ENCODE results near the gene ARL6IP5. TPM values are rescaled to one million over a fixed set of nuclear protein-coding genes. Genes with fewer than 3 reads are reported as not detected.

The ARL6IP5 gene
- total RNA-seq, 1 donor from 2014 or later, result 86.2 TPM

DNA sequence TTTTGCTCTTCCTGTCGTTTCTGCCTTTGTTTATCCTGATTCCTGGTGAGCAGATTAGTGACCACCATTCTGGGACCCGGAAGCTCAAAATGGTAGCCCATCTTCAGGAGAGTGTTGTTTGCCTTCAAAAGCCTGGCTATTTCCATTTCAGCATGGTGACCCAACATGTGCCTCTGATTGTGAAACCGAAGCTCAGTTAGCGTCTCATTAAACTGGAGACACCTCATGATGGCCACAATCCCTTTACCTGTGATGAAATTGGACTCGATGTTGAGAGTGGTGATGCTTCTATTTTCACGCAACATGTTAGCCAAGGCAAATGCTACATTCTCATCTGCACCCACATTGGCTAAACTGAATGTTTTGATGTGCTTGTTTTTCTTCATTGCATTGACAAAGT lies 34.4 kb downstream of the ARL6IP5 start:
- H3K36me3 Mint-ChIP-seq (ENCODE audit: low read depth, unreplicated experiment), result no peaks in the 10 kb centered on the region

DNA sequence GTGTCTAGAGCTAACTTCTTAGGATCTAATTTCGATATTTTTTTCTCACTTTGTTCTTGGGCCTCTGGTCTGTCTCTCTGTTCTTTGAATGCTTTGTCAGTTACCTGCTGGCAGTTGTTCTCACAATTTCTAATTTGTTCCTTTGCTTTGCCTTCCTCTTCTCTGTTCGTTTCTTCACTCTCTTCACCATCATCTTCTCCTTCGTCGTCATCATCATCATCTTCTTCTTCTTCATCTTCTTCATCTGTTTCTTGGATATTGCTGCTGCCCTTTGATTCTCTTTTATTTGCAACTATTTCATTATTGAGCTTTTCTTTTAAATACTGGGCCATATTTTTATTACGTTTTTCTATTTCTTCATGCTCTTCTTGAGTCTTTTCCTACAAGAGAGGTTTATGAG lies 34.9 kb downstream of the ARL6IP5 start:
- Mint-ChIP-seq H3K36me3 (ENCODE audit: low read depth, unreplicated experiment) (no peaks in the 10 kb centered on the region), H3K4me3 (ENCODE audit: unreplicated experiment) (no peak overlapping the region), H3K4me1 (ENCODE audit: unreplicated experiment) (no peaks in the 10 kb centered on the region), H3K9me3 (ENCODE audit: unreplicated experiment) (no peaks in the 10 kb centered on the region), H3K27ac (ENCODE audit: unreplicated experiment) (no peak overlapping the region), H3K27me3 (ENCODE audit: unreplicated experiment) (no peaks in the 10 kb centered on the region)
- DNase-seq (ENCODE audit: low spot score), result no peak
- TF ChIP-seq, protein P1, sequence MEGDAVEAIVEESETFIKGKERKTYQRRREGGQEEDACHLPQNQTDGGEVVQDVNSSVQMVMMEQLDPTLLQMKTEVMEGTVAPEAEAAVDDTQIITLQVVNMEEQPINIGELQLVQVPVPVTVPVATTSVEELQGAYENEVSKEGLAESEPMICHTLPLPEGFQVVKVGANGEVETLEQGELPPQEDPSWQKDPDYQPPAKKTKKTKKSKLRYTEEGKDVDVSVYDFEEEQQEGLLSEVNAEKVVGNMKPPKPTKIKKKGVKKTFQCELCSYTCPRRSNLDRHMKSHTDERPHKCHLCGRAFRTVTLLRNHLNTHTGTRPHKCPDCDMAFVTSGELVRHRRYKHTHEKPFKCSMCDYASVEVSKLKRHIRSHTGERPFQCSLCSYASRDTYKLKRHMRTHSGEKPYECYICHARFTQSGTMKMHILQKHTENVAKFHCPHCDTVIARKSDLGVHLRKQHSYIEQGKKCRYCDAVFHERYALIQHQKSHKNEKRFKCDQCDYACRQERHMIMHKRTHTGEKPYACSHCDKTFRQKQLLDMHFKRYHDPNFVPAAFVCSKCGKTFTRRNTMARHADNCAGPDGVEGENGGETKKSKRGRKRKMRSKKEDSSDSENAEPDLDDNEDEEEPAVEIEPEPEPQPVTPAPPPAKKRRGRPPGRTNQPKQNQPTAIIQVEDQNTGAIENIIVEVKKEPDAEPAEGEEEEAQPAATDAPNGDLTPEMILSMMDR (IDR thresholded peaks at IDR 0.05; ENCODE audit: unreplicated experiment), result no peak

More for the DNA sequence above, 34.4 kb downstream of the ARL6IP5 start:
- no peaks in the 10 kb centered on the region for H3K27me3 Mint-ChIP-seq (ENCODE audit: unreplicated experiment)
- no peaks in the 10 kb centered on the region for H3K4me1 Mint-ChIP-seq (ENCODE audit: unreplicated experiment)
- DNase-seq (ENCODE audit: low spot score), result no peak
- no peaks in the 10 kb centered on the region for H3K9me3 Mint-ChIP-seq (ENCODE audit: unreplicated experiment)
- H3K27ac Mint-ChIP-seq (ENCODE audit: unreplicated experiment), result no peak overlapping the region
- TF ChIP-seq, protein P1 (IDR thresholded peaks at IDR 0.05; ENCODE audit: unreplicated experiment), result no peak
- H3K4me3 Mint-ChIP-seq (ENCODE audit: unreplicated experiment), result no peak overlapping the region

DNA sequence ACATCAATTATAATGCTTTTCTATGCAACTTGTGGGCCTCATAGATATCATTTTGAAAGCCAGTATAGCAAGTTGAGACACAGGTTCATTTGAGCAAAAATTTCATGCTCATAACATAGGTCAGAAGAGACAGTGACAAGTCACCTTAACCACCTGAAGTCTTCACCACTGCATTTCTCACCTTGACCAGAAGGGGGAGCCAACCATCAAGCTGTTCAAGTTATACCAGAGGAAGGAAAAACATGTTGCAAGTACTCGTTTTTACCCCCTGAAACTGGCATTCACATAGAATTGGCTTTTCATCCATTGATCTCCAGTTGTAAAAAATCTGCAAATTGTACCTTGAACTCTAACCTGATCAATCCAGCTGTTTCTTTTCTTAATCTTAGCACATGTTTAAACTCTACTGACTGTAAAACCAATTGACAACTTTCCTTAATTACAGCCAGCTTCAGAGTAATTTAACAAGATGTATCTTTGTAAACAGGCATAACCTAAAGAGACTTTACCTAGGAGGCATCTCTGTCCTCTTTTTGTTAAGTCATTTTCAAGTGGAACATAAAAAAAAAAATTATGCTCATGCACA lies 36.2 kb downstream of the ARL6IP5 start:
- Mint-ChIP-seq H3K27ac (ENCODE audit: unreplicated experiment) (no peak overlapping the region), H3K4me1 (ENCODE audit: unreplicated experiment) (no peaks in the 10 kb centered on the region), H3K9me3 (ENCODE audit: unreplicated experiment) (no peaks in the 10 kb centered on the region), H3K4me3 (ENCODE audit: unreplicated experiment) (no peak overlapping the region), H3K27me3 (ENCODE audit: unreplicated experiment) (no peaks in the 10 kb centered on the region), H3K36me3 (ENCODE audit: low read depth, unreplicated experiment) (no peaks in the 10 kb centered on the region)
- peak; percentile 78 for DNase-seq (ENCODE audit: low spot score)
- TF ChIP-seq, protein P1 (IDR thresholded peaks at IDR 0.05; ENCODE audit: unreplicated experiment), result peak; percentile 96

DNA sequence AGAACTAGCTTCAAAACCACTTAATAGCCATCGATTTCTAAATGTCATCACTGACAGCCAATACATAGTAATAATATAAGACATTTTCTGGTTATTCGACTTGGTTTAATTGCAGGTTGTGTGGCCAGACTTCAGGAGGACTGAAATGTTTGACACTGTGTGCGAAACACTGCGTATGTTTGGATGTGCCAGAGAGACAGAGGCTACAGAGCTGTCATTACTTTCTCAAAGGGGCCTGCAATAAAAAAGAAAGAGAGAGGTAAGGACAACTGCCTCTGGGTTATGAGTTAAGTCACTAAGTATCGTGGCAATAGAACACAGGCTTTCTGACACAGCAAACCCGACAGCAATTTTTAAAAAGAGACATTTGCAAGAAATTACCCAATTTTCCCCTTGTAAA lies 36.8 kb downstream of the ARL6IP5 start:
- no peaks in the 10 kb centered on the region for H3K36me3 Mint-ChIP-seq (ENCODE audit: low read depth, unreplicated experiment)
- DNase-seq (ENCODE audit: low spot score), result no peak
- no peaks in the 10 kb centered on the region for H3K9me3 Mint-ChIP-seq (ENCODE audit: unreplicated experiment)
- no peak overlapping the region for H3K4me3 Mint-ChIP-seq (ENCODE audit: unreplicated experiment)
- H3K27ac Mint-ChIP-seq (ENCODE audit: unreplicated experiment), result no peak overlapping the region
- no peaks in the 10 kb centered on the region for H3K27me3 Mint-ChIP-seq (ENCODE audit: unreplicated experiment)
- TF ChIP-seq, protein P1 (IDR thresholded peaks at IDR 0.05; ENCODE audit: unreplicated experiment), result no peak
- H3K4me1 Mint-ChIP-seq (ENCODE audit: unreplicated experiment), result no peaks in the 10 kb centered on the region

DNA sequence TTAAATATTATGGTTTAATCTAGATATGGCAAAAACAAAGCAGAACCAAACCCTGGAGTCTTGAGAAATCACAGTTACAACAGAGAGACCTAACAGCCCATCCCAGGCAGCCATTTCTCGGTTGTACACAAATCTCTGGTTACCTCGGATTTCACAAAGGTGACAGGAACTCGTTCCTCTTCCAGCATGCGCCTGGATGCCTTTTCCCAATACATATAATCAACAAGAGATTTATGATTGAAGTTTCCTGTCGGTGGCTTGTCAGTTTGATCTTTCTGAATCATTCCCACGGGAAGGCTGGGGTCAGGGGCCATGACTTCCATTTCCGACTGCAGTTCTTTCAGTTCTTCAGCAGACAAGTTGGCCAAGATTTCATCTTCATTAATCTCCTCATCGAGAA lies 37.2 kb downstream of the ARL6IP5 start:
- no peaks in the 10 kb centered on the region for H3K27me3 Mint-ChIP-seq (ENCODE audit: unreplicated experiment)
- H3K9me3 Mint-ChIP-seq (ENCODE audit: unreplicated experiment), result no peaks in the 10 kb centered on the region
- DNase-seq (ENCODE audit: low spot score), result no peak
- H3K4me1 Mint-ChIP-seq (ENCODE audit: unreplicated experiment), result no peaks in the 10 kb centered on the region
- TF ChIP-seq, protein P1 (IDR thresholded peaks at IDR 0.05; ENCODE audit: unreplicated experiment), result no peak
- no peak overlapping the region for H3K4me3 Mint-ChIP-seq (ENCODE audit: unreplicated experiment)
- H3K36me3 Mint-ChIP-seq (ENCODE audit: low read depth, unreplicated experiment), result no peaks in the 10 kb centered on the region
- no peak overlapping the region for H3K27ac Mint-ChIP-seq (ENCODE audit: unreplicated experiment)

Data from endothelial cell (in vitro differentiated cells).